GM21381 (cell line): Measurements from ENCODE around the gene SCARB2.

Experiments used
- ATAC-seq: cut with Tn5 transposase; IDR thresholded peaks from one replicate; pipeline ENCODE4 v1.9.1; 2021; ENCODE audit warnings: mild to moderate bottlenecking, moderate library complexity; ENCODE audit not compliant: unreplicated experiment

The SCARB2 gene

DNA sequence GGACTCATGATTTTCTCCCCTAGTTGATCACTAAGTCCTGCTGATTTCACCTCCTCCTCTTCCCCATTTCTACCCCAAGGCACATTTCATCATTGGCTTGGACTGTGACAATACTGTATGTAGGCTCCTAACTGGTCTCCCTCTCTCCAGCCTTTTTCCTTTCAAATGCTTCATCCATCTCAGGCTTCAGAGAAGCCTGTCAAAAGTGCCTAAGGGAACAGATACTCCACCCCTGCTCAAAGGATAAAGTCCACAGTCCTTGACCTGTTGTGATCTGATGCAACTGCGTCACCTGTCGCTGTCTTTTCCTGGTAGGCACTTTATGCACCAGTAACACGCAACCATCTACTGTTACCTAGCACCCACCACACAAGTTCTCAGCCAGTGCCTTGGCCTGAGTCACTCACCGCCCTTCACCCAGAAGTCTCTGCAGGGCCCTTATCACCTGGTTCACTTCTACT lies 12.8 kb downstream of the SCARB2 start:
- ATAC-seq, result no peak

DNA sequence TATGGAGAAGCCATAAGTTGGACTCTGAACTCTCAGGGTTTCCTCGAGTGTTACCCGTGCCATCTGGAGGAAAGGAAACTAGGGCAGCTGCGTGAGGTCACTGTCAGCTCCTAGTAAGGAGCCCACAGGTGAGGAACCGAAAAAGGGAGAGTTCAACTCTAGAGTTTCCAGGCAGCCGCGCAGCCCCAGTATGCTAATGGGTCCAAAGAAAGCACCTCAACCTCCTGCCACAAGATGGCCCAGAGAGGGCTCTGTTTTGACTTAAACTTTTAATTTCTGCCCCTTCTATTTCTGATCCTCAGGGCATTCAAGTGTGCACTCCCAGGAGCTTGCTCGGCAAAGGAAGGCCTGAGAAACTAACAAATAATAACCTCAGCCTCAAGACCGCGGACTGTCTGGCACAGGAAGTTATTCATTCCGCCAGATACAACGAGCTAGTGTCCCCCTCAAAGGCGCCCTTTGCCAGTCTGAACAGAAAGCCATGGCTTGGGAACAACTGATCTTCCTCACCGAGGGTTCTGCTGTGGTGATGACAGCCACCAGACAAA lies 13.9 kb downstream of the SCARB2 start:
- peak; percentile 84 for ATAC-seq

DNA sequence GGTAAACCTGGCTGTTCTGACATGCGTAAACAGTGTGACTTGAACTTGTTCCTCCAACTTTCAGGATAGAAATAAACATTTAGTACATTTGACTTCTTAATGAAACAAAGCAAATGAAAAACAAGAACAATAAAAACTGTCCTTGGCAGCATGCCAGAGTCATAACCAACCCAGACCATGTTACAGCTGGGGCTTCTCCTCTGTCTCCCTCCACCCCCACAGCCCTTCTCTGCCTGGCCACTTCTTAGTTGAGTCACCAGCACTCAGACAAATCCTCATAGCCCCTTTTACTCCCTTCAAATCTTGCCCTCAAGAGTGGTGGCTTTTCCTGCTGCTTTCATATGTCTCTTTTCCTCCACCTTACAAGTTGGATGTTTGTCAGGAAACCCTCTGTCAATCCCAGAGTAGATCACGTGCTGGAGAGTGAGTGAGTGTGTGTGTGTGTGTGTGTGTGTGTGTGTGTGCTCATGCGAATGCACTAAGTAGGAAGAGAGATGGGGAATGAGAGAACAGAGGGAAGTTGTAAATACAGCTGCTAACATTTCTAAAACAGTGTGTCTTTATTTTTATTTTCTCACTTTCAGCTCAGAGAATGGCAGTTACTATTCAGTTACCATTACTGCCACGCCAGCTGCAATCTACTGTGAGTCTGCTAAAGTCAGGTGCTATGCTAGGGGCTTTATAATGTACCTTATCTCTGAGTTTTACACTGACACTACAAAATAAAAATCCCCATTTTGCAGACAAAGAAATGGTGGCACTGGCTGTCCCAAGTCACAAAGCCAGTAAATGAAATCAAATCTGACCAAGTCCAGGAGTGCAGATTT lies 15.0 kb downstream of the SCARB2 start:
- ATAC-seq, result peak; percentile 35

DNA sequence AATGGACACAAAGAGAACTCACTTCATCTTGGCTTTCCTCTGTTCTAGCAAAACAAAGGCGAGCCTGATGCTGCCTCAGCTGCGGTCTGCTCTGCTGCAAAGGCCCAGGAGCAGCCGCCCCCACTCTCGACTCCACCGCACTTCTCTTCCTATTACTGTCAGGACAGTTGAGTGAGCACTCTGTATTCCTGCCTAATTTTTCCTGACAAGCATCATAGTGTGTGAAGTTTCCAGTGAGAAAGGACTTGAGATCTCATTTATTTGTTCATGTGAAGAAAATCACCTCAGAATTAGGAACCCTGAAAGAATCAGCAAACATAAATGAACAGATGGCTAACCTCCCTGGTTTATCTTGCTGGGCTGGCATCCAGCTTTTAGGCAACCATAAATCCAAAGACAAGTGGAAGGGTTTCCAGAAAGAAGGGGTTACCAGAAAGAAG lies 15.6 kb downstream of the SCARB2 start:
- ATAC-seq, result no peak

DNA sequence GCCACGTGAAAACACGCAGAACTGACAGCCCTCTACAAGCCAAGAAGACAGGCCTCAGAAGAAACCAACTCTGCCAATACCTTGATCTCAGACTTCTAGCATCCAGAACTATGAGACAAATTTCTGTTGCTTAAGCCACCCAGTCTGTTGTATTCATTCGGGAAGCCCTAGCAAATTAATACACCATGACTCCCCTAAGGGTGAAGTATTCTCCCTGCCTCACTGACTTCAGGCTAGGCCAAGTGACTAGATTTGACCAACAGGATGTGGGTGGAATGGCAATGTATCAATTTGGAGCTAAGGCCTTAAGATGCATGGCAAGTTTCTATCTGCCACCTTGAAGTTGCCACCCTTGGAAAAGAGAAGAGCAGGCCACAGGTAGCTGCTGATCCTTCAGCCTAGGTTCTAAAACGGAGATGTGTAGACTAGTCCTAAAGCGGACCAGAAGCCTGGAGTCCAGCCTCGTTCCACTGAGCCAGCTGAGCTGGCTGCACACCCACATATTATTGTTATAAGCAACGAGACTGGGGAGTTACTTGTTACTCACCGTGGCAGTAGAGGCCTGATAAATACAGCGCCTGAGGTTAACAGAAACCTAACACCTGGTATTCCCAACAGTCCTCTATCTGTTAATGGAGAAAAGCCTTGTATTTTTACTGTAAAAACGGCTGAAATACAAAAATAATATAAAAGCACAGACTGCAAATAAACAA lies 16.4 kb downstream of the SCARB2 start:
- no peak for ATAC-seq

DNA sequence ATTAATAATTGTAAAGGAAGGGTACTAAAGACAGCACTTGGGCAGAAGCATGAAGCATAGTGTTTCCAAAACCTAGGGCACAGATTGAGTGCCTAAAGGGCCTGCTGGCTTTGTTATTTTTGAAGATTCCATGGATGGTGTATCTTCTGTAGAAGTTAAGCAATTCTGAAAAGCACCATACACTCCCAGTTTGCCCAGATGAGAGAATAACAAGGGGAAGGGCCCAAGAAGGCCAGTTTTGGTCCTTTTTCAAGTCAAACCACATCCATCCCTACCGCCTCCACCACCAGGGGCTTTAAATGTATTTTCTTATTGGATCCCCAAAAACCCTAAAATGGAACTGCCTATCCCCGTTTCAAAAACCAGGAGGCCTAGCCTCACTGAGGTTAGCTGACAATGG lies 17.2 kb downstream of the SCARB2 start:
- ATAC-seq, result no peak

DNA sequence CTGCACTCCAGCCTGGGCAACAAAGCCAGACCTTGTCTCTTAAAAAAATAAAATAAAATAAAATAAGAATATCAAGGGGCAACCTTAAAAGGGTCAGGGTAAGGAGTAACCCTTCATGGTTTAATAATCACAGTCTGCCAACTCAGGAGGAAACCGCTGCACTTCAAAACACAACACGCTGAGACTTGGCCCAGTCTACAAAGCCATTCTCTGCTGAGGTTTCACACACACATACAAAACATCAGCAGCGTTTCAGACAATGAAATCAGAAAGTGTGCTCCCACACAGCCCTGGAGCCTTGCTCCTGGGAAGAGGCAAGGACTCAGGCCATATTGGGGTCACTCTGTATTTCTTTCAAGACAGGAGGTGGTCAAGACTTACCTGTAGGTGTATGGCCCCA lies 18.3 kb downstream of the SCARB2 start:
- no peak for ATAC-seq

DNA sequence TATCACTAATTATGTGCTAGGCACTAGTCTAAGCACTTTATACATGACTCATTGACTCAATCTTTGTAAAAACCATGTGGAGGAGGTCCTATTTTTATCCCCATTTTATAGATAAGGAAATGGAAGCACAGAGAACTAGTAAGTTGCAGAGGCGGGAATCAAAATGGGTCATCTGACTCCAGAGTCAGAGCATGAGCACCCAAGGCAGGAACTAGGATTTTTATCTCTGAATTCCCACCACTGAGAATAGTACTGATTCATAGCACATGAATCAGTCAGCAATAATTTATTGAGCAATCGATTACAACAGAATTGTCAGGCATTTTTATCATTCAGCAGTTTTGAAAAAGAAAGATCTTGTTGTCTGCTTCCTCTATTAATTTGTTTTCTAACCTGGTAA lies 19.3 kb downstream of the SCARB2 start:
- ATAC-seq, result no peak

DNA sequence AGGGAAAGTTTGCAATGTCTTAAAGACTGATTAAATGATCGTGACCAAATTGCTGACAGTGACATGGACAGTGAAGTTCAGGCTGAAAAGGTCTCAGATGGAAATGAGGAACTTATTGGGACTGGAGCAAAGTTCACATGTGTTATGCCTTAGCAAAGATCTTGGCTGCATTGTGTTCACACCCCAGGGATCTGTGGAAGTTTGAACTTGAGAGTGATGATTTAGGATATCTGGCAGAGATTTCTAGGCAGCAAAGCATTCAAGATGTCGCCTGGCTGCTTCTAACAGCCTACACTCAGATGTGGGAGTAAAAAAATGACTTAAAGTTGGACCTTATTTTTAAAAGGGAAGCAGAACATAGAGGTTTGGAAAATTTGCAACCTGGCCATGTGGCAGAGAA lies 21.4 kb downstream of the SCARB2 start:
- no peak for ATAC-seq

DNA sequence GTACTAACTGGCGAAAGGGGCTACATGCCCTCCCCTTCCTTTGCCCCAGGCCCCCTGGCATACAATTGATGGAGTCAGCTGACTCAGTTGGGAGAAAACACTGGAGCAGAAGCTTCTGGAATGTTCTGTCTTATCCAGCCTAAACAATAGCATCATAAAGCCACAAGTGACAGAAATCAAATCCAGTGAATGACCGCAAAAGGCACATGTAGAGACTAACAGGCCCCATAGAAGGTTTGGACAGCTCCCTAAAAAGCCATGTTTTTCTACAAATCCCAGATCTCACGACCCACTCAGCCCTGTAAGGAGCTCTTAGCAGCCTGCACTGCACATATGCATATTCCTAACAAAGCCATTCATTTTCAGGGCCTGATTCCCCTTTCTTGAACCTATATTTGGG lies 25.1 kb downstream of the SCARB2 start:
- ATAC-seq, result no peak

DNA sequence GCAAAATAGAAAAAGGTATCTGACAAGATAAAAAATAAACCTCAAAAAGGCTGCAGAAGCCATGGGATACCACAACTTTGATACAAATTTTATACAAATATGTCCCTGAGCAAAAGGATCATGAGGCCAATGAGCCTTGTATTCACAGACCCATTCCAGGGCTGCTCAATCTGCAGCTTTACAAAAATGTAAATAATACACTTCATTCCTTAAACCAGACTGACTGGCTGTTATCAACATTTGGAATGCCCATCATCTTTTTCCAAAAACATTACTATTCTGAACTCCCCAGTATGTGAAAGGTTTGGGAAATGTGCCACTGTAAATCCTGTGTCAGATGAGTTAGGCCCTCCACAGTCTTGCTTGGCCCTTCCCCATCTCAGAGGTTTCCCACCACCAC lies 25.5 kb downstream of the SCARB2 start:
- no peak for ATAC-seq

DNA sequence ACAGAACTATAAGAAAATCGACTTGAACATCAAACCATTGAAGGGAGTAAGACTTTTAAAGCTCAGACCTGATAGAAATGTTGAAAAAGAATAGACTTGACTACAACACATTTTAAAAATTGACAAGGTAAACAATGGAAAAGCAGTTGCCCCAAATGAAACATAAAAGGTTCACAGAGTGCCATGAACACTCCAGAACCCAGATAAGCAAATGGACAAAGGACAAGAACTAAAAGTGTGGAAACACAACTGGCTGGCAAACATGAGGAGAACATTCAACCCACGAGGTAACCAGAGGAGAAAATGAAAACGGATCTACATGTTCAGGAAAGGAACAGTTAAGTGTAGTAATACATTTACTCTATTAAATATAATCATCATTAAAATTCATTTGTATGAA lies 26.5 kb downstream of the SCARB2 start:
- no peak for ATAC-seq

DNA sequence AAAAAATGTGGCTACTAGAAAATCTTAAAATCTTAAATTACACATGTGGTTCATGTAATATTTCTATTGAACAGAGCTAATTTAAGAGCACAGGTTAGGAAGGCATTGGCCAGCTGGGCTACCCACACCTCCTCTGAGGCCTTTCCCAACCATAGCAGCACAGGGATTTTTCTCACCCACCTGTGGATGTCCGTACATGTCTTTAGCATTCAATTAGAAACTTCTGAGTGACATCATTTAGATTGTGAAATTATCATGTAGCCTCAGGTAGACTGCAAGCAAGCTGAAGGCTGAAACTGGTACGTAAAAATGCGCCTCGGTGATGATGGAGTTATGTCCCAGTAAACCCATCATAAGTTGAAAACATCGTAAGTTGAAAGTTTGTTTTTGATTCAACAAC lies 31.2 kb downstream of the SCARB2 start:
- ATAC-seq, result no peak

DNA sequence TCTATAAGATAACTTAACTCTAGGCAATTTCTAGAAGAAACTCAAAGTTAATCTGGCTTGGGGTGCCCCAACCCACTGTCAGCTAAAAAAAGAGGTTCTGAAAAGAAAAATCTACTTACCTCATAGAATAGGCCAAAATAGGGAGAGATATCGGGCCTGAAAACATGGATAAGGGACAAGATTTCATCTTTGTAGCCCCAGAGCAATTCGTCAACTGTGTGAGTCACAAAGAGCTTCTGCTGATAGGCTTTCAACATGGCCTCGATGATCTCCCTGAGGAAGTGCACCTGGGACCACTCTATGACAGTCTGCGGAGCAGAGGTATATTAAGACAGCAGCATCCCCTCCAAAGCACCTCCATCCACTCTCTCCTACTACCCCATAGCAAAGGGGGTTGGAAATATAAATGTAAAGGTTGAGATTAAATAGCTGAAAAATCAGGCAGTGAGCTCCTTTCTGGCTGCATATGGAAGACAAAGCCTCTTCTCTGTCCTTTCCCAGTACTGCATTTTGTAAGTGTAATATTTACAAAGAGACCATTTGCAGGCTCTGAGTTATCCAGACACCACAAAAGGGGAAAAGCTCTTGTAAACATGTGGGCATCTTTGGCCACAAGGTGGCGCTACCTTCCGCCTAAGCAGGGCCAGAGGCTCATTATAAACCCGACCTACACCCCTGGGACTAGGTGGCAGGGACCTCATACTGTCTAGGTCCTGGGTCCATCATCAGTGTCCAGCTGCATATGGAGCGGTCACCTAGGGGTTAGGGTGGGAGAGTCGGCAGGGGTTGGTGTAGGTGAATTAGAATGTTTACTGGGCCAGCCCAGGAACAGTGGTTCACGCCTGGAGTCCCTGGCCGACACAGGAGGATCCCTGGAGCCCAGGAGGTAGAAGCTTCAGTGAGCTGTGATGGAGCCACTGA lies 34.0 kb downstream of the SCARB2 start:
- peak; percentile 65 for ATAC-seq

DNA sequence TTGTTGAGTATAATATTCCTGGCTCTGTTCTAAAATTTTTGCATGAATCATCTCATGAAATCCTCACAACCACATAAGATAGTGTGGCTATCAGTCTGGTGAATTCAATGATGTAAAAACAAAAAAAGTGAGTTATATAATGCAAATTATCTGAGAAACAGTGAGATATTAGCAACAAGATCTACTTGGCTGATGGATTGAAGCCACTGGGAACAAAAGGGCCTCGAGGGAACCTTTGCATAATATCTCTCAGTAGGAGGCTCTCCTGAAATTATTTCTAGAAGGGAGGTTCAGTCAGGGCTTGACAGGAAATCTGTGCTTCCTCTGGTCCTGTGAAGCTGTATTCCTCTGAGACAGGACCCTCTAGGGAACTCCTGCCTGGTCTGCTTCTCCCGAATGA lies 35.3 kb downstream of the SCARB2 start:
- ATAC-seq, result no peak

DNA sequence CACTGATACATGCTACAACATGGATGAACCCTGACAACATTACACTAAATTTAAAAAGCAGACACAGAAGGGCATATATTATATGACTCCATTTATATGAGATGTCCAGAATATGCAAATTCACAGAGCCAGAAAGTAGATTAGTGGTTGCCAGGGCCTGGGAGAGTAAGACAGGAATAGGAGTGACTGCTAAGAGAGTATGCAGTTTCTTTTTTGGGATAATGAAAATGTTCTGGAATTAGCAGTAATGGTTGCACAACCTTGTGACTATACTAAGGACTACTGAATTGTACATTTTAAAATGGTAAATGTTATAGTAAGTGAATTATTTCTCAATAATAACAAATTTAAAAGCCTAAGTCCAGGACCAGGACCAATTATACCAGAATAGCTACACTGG lies 35.9 kb downstream of the SCARB2 start:
- no peak for ATAC-seq

DNA sequence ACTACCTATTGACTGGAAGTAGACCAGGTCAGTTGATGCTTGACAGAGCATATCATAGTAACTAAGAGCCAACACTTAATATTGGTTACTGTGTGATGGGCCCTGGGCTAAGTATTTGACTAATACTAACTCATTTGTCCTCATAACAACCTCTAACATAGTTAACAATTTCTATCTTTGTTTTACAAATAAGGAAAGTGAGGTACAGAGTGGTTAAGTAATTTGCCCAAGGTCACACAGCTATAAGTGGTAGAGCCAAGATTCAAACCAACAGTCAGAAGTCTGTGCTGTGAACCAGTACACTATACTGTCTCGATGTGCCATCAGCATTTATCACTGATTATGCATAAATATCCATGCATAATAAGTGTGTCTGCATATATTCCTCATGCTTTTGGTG lies 38.3 kb downstream of the SCARB2 start:
- ATAC-seq, result no peak

DNA sequence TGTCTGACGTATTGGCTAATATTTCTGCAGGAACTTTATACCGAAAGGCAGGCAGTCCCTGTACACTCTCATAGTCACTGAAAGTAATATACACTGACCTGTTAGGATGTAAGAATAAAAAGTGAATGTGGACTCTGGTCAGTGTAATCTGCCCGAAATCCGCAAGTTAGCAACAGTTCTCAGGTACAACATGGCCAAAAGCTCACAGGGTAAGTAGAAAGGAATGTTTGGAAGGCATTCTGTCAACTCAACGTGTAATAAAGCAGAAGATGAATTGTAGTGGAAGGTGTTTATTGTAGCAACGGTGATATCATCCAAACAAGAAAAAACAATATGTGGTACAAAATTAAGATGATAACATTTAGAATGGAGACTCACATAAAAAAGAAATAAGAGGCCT lies 39.4 kb downstream of the SCARB2 start:
- no peak for ATAC-seq

DNA sequence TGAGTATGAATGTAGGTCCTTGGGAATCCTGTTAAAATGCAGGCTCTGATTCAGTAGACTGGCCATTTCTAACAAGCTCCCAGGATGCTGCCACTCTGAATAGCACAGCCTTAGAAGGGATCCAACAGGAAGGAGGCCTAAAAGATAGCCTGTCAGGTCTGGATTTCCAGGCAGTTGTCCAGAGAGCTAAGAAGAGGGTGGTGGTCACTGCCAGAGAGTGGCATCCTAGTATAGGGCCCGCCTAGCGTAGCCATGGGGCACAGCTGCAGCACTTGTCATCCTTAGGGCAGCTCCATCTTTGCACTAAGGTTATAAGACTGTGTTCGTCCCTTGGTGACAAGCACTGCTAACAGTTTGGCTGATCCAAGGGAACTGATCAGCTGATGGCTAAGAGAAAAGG lies 44.9 kb downstream of the SCARB2 start:
- ATAC-seq, result no peak

DNA sequence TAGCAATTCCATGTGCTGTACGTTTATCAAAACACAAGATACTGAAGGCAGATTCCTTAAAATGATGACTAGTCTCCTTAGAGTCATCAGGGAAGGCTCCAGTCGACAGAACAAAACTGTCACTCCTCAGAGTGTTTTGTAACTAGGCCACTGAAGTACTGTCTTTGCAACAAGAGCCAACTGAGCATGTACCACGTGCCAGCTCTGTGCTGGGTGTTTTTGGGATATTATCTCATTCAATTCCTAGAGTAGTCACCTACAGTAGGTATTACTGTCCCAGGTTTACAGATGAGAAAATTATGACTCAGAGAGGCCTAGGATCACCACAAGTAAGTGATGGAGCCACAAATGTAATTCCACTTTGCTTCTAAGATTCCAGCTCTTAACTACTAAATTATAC lies 47.1 kb downstream of the SCARB2 start:
- no peak for ATAC-seq

DNA sequence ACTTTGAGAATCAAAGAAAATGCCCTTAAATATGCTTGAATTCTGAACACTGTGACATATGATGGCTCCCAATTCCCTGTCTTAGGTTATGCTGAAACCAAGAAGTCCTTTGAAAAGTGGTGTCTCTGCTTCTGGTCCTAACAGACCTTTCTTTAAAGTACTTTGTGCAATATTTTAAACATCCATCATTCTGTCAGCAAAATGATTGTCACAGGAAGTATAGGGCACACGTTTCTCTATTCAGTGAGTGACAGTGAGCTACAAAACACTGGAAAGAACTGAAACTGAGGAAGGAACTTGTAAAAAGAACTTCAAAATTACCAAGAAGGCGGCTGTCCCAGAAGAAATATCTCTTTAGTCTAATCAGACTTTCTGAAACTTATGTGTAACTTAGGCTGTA lies 53.3 kb downstream of the SCARB2 start:
- no peak for ATAC-seq
